ENCODE data around the gene PRSS35. TPM values are rescaled to one million over a fixed set of nuclear protein-coding genes. Genes with fewer than 3 reads are reported as not detected.

Gene PRSS35
- total and polyA plus RNA-seq, 2 experiments from 2014 or later, result 1.7 to 2.1 TPM

DNA sequence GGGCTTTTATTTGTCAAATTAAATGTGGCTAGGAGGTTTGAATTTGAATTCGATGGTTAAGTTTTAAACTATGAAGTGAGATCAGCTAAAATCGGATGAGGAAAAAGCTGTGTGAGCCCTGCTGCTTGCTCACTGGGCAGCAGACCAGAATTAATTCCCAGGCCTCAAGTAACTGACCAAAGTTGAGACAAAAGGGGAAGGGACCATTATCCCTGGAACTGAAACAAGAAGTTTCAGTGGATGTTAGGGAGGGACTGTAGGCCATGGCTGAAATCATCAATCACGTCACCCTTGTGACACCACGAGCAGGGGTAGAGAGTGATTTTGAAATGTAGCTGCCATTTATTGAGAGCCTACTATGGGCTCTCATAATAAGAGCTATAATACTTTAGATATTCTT, 7.0 kb upstream of the PRSS35 start:
- H3K9me2 ChIP-seq (ENCODE audit: insufficient read depth), result no peaks in the 10 kb centered on the region
- H4K20me1 ChIP-seq (replicated peaks; ENCODE audit: insufficient read depth), result no peaks in the 10 kb centered on the region
- H3K4me3 ChIP-seq, result no peak overlapping the region
- no peak overlapping the region for H3K27ac ChIP-seq (ENCODE audit: low read depth)
- no peak overlapping the region for H3K4me2 ChIP-seq
- H3K4me1 ChIP-seq (ENCODE audit: insufficient read depth), result no peaks in the 10 kb centered on the region
- peaks cover 3% of the 10 kb centered on the region; the same call in 1 of the 3 replicates for H3K9me3 Mint-ChIP-seq
- no peak for ATAC-seq
- no peaks in the 10 kb centered on the region for H3K79me2 ChIP-seq (replicated peaks; ENCODE audit: insufficient read depth)
- no peak overlapping the region for H3K4me3 Mint-ChIP-seq
- H3K36me3 ChIP-seq (ENCODE audit: insufficient read depth), result no peaks in the 10 kb centered on the region
- no peaks in the 10 kb centered on the region for H3K27me3 ChIP-seq (ENCODE audit: insufficient read depth)
- TF ChIP-seq ZNF462 (CRISPR knock-in tag; IDR thresholded peaks at IDR 0.05) (no peak), NANOG (IDR thresholded peaks at IDR 0.05; ENCODE audit: borderline replicate concordance) (no peak), ETS1 (IDR thresholded peaks at IDR 0.05) (no peak), STAT1 (IDR thresholded peaks at IDR 0.05; ENCODE audit: unreplicated experiment) (no peak), ZNF331 (CRISPR knock-in tag; IDR thresholded peaks at IDR 0.05; ENCODE audit: low read depth) (no peak), EZH2 (IDR thresholded peaks at IDR 0.05; ENCODE audit: low read depth, unreplicated experiment) (no peak), ZNF114 (CRISPR knock-in tag; IDR thresholded peaks at IDR 0.05) (no peak), CREB1 (CRISPR knock-in tag; IDR thresholded peaks at IDR 0.05; ENCODE audit: low read depth) (no peak), JUNB (IDR thresholded peaks at IDR 0.05; ENCODE audit: unreplicated experiment) (no peak), REST (IDR thresholded peaks at IDR 0.05; ENCODE audit: unreplicated experiment) (no peak), POLR2AphosphoS5 (IDR thresholded peaks at IDR 0.05; ENCODE audit: low read depth) (no peak)
- no peak overlapping the region for H3K27ac Mint-ChIP-seq
- no peak for DNase-seq (ENCODE audit: low spot score)
- H3K36me3 Mint-ChIP-seq (ENCODE audit: low read depth), result no peaks in the 10 kb centered on the region
- no peaks in the 10 kb centered on the region for H3K27me3 Mint-ChIP-seq (ENCODE audit: insufficient read depth, low read depth, poor library complexity)
- no peaks in the 10 kb centered on the region for H3F3A ChIP-seq (replicated peaks; ENCODE audit: low read depth)
- H2AFZ ChIP-seq, result no peak overlapping the region
- no peaks in the 10 kb centered on the region for H3K4me1 Mint-ChIP-seq

Measured in GM23338 (cell line).